HG02973 (cell line): ENCODE results near the gene YAE1.

Experiments used
- ATAC-seq: cut with Tn5 transposase; IDR thresholded peaks from one replicate; pipeline ENCODE4 v1.9.1; 2021; ENCODE audit warnings: moderate library complexity; ENCODE audit not compliant: unreplicated experiment

YAE1 gene

DNA sequence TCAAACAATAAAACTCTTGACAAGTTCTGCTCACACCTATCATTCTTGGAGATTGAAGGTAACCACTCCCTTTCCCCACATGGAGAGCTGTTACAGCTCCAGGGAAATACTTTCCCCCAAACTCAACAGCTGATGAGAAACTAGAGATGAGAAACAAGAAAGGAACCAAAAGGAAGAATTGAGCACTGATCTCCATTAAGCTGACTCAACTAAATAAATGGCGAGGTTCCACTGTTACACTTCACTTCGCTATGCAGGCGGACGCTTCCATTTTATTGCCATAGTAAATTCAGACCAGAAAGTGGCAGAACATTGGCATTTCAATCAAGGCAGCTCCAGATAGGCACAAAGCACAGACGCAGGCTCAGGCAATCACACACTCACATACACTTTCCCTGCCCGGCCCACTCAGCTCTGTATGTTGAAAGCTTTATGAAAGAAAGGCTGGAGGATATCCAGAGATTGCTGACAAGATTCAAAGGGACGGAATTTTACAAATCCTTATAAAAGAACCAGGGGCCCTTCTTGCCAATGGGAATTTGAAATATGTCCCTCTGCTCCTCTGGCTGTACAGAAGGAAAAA lies 11.5 kb upstream of the YAE1 start:
- ATAC-seq: no peak

- no peak for ATAC-seq
Measured at GRCh38 chr7:39557222-39557621, 9.0 kb upstream of the YAE1 start.

DNA sequence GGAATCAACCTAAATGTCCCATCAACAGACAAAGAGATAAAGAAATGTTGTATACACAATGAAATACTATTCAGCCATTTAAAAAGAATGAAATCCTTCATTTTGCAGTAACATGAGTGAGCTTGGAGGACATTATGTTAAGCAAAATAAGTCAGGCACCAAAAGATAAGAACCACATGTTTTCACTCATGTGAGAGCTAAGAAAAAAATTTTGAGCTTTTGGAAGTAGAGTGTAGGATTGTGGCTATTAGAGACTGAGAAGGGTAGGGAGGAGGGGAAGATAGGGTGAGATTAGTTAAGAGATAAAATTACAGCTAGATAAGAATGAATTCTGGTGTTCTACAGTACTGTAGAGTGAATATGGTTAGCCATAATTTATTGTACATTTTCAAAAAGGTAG lies 8.3 kb upstream of the YAE1 start:
- ATAC-seq: no peak

DNA sequence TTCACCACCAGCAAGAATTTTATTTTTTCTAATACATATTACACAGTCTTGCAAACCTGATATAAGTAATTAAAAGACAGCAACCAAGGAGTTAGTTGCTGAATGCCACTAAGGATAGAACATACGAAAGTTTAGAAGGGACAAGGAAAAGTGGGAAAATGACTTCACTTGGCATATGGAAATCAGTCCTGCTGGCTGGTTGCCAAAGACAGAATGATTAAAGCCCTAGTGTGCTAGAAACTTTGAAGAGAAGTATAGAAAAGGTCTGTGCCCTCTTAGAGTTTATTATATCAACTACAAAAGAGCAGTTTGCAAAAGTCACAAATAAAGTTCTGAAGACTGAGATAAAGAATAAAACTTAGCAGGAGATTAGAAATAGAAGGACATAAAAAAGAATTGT lies 5.8 kb upstream of the YAE1 start:
- no peak for ATAC-seq

- ATAC-seq: no peak
Measured at GRCh38 chr7:39560997-39561396, 5.2 kb upstream of the YAE1 start.

DNA sequence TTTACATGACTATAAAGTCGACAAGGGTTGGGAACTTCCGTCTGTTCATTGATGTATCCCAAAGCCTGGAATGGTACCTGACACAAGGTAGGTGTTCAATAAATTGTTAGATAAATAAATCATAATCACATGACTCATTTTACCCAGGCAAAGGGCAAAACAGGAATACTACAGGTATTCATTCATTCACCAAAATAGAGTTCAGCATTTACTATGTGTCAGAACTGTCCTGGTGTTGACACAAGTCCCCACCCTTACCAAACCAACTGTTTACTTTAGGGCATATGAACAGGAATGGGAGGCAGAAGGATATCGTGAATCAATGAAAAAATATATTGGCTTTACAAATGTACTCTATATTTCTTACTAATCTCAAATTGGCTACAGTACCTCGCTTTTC lies 666 bp upstream of the YAE1 start:
- no peak for ATAC-seq

- ATAC-seq: no peak
Measured at GRCh38 chr7:39567294-39567693, 1.1 kb downstream of the YAE1 start.

- ATAC-seq: no peak
Measured at GRCh38 chr7:39574673-39575349, 8.6 kb downstream of the YAE1 start.

DNA sequence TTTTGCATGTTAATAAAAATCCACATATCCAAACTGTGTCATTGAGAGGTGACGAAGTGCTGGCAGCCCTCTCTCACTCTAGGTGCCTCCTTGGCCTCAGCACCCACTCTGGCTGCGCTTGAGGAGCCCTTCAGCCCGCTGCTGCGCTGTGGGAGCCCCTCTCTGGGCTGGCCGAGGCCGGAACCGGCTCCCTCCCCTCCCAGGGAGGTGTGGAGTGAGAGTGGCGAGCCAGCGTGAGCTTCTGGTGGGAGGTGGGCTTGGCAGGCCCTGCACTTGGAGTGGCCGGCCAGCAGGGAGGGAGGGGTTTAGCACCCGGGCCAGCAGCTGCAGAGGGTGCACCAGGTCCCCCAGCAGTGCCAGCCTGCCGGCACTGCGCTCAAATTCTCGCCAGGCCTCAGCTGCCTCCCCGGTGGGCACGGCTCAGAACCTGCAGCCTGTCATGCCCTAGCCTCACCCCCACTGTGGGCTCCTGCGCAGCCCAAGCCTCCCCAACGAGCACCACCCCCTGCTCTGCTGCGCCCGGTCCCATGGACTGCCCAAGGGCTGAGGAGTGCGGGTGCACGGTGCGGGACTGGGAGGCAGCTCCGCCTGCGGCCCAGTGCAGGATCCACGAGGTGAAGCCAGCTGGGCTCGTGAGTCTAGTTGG lies 11.1 kb downstream of the YAE1 start:
- ATAC-seq: no peak

DNA sequence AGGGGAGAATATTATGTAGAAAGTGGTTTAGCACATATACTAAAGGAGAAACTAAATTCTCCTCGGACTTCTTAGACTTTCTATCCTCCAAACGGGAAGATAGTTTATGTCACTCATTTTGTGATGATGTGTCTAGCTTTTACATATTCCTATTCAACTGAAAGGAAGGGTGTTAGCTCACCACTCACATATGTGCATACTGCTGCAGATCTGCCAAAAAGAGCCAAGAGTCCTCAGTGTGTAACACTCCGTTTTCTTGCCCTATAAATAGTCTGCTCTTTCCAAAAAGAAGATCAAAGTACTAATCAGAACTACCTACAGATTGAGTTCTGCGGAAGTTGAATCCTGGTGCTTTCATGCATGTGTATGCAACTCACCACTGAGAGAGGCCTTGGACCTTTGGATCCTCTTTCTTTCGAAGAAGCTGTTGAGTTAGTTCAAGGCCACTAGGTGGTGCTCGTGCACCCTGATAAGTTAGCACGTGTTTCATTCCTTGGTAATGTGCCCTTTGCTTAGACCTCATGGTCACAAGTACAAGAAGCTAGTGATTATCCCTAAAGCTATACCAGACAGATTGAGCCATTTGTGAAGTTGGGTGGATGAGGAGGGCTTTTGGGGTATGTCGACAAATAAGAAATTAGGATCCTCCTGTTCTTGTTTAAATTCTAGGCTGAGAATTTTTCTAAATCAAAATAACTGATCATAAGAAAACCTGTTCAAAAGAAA lies 14.1 kb downstream of the YAE1 start:
- peak; percentile 90 for ATAC-seq

GRCh38 chr7:39582536-39582935 lies 16.3 kb downstream of the YAE1 start:
- no peak for ATAC-seq

GRCh38 chr7:39583539-39583938 lies 17.3 kb downstream of the YAE1 start:
- no peak for ATAC-seq

DNA sequence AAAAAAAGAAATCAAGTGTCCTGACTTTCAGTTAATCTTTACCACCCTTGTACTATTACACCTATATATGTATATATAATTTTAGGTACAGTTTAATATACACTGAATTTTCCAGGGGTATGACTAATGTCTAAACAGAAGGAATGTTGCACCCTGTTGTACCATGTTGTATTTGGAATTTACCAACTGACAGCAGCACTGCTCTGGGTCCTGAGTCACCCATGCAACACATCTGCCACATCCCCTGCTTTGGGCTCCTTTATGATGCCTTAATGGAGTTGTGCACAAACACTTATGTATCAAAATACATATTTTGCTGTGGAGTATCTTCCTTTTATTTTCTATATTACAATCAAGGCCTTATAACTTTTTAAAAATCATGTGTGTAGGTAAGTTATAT lies 21.2 kb downstream of the YAE1 start:
- ATAC-seq: no peak

DNA sequence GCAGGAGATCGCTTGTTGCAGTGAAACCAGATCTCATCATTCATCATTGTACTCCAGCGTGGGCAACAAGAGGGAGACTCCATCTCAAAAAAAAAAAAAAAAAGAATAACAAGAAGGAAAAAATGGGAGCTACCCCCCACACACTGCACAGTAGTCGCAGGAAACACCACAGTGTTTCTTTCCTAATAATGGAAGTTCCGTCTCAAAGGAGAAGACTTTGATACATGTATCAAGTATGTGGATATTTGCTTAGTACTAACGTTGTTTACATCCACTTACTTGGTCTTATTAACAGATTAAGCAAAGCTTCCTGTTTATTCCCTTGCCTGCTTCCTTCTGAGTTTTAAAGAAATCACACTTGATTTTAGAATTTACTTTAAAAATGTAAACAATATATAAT lies 22.2 kb downstream of the YAE1 start:
- no peak for ATAC-seq

DNA sequence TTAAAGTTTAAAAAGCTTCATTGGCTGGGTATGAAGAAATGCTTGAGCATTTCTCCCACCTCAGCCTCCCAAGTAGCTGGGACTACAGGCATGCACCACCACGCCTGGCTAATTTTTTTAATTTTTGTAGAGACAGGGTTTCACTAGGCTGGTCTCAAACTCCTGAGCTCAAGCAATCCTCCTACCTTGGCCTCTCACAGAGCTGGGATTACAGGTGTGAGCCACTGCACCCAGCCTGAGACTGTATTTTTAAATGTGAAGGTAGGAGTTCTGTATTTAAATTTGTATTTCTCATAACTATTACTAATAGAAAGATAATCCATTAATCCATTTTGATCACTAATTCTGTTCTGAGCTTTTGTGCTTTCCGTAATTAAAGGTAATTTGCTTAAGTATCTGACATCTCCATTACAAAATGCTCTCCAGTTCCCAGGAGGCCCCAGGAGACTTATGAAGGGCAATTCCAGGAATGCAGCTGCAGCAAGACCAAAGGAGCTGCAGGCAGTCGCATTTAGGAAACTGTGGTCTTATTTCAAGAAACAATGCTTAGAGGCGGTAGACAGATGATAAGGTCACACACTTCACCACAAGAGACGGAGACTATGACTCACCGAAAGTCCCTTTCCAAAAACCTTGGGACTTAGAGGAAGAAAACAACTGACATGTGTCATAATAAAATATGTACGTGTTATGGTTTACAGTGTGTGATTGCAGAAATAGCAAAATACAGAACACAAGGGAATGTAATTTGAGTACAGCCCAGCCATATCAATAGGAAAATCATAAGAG lies 23.3 kb downstream of the YAE1 start:
- peak; percentile 92 for ATAC-seq

GRCh38 chr7:39592586-39592985 lies 26.4 kb downstream of the YAE1 start:
- no peak for ATAC-seq

DNA sequence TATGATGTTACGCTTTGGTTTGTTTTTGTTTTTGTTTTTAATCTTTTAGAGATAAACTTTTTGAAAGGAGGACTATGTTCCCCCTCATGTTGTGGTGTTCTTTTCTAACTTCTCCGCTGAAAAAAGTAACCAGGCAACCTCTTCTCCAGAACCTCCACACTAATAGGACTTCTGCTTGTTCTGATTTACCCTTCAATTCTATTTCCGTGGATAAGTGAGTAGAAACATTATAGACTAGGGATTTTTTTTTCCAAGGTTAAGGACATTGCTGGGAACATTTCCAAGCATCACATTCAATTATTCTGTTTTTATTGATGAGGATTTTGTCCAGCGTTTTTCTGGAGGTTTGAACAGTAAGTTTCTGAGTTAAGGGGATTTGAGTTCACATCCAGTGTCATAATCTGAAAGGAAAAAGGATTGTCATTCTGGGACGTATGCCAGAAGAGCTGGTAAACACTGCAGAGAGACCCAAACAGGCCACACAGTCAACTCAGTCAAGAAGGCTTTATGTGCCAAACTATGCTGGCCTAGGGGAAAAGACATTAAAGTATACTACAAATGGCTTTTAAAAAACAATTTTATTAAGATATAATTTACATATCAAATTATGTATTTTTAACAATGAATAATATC lies 28.9 kb downstream of the YAE1 start:
- no peak for ATAC-seq

DNA sequence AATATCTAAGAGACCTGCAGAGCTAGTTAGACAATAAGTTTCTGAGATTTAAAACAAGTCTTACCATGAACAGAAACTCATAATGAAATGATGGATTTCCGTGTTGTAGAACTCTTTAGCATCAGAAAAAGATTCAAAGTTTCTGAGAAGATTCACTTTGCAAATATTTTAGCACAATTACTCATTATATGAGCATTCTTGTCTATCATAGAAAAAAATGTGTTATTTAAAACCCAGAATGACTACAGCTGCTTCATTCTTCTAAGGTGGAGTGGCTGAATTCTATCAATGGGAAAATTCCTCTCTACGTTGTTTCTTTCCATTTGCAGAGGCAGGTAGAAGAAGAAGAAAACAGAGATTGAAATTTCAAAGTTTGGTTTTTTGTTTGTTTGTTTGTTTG lies 36.1 kb downstream of the YAE1 start:
- no peak for ATAC-seq

GRCh38 chr7:39603924-39604323 lies 37.7 kb downstream of the YAE1 start:
- no peak for ATAC-seq

- ATAC-seq: peak; percentile 76
Measured at GRCh38 chr7:39605087-39605486, 38.9 kb downstream of the YAE1 start.

DNA sequence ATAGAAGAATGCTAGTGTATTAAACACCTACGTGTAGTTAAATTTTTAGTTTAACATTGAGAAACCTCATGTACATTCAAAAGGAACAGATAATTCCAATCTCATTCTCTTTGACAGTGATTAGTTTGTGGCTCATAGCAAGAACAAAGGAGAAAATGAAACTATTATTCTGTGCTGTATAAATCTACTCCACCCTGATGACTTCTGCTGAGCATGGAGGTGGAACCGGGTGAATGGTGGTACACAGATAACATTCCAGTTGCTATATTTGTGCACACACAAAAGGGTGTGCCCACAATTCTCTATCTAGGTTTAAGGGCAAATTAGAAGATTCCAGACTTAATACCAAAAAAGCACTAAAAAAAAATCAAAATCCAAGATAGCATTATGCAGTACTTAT lies 40.1 kb downstream of the YAE1 start:
- no peak for ATAC-seq
